NCI-H82 treated with DMSO at 0.1 percent for 48 hours (cell line): ENCODE data around the gene CELF2.
"Not testable (repeated sequence)": the region's sequence is repeated elsewhere in the genome, so short reads cannot be mapped to it uniquely, and the experiment has no call there.

Experiments used
- DNase-seq: peaks from one replicate; lab custom pipeline; 2025; ENCODE audit not compliant: unreplicated experiment; lab: John Stamatoyannopoulos, UW

CELF2 gene

DNA sequence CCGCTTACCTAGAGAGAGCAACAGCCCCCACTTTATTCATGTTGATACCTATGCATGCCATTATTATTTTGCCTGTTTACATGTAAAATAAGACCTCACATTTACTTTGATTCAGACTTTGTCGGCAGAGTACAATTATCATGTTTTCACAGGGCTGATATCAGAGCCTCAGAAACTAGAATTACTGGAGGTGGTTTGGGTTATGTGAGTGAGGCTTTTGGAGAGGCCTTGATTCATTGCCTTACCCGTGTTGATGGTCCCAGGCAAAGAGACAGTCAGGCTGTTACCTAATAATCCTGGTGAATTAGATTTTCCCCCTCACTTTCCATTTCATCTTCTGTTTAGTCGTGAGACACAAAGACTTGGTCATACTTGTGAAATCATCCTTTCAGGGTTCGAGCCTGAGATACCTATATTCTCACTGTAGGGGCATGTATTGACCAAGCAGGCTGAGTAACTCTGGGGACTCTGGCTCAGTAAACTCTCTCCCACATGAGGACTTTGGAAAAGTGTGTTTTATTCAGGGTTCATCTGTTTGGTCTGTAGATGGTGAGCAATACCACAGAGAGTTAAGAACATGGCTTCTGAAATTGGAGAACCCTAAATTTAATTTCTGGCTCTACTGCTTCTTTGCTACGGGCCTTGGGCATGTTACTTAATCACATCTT lies 150.9 kb downstream of the CELF2 start:
- no peak for DNase-seq

DNA sequence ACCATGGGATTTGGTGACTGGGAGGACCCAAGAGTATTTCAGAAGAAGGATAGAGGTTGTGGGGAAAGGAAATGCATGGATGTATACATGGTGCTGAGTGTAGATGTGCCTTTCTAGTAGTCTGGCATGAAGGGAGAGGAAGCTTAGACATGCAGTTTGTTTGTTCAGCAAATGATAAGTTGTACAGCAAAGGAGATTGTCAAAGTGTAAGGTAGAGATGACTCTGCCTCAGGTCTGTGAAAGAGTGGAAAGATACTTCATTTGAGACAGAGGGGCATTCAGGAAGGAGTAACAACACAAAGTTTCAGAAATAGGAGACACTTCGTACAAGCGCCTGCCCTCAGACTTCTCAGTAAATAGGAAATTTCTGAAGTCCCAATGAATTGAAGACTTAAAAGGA lies 152.3 kb downstream of the CELF2 start:
- DNase-seq: no peak

DNA sequence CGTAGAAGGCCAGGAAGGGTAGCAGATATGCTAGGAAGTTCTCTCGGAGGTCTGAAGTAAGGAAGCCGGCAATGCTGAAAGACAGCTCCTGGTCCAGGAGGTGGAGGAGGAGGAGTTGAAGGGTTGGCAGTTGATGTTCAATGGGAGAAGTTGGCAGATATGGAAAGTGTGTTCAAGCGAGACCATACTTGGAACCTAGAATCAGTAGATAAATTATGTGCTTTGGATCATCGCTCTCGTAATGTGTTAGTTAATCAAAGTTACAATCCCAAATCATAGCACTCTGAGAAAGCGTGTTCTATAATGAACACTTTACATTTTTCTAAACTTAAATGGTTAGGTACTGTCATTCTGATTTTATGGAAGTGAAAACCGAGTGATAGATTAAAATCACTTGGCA lies 152.9 kb downstream of the CELF2 start:
- DNase-seq: no peak

DNA sequence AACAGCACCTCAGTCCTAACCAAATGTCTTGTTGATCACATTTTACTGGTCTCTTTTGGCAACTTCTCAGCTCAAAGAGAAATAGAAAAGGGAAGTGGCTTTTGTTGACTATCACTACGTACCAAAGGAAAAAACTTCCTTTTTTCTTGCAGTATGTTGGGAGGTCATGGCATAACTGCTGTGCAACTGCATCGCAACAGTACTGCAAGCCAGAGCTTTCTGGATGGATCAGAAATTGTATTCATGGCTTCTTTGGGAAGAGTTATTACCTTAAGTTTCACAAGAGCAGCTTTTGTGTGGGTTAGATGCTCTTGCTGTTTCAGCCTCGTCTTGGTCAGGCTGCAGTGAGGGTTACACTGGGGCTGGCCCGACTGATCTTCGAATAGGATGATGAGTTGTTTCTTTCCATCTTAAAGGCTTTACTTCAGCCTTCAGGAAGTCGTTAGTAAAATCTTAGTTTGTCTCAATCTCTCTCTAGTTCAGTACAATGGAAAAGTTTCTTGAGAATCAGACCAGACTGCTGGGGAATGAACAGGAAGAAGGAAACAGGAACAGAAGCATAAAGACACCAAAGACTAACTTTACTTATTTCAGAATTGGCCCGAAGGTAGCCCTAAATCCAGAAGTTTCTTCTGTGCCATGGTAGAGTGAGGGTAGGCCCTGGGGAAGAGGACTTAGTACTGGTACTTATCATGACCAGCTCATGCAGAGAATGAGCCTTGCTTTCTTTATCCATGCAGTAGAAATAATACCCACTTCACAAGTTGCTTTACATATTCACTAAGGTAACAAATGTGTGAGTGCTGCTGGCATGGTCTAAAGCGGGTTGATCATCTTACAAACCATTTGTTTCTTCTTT lies 153.6 kb downstream of the CELF2 start:
- DNase-seq: no peak

DNA sequence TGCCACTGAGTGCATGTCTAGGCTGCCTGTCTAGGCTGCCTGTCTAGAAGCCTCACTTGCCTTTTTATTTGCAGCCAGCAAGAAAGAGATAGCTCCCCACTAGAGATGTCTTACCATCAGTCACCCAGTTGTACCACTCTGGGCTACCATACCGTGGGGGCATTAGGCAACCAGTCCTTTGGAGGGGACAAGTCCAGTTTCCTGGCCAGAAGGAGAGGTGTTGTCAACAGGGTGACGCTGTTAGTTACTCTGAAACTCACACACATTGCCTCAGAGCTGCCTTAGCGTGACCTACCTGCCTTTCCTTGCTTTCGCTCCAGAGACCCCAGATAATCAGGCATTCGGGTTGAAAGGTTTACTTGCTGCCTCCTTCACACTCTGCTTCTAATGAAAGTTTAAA lies 155.4 kb downstream of the CELF2 start:
- DNase-seq: no peak

DNA sequence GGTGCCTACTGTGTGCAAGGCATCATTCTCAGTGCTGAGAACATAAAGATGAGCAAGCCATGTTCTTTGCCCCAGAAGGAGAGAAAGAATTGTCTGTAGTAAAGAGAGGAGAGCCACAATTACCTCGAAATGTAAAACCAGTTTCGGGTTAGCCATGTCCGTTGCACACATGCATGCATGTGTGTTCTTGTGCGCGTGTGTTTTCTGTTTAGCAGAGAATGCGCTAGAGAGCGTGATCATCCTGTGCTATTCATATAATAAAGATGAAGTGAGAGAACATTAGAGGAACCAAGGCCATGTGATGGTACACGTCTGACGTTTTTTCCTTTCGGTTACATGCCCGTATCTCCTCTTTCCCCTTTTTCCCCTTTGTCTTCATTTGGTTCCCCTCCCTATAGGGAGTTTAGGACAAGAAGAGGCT lies 158.2 kb downstream of the CELF2 start:
- no peak for DNase-seq

DNA sequence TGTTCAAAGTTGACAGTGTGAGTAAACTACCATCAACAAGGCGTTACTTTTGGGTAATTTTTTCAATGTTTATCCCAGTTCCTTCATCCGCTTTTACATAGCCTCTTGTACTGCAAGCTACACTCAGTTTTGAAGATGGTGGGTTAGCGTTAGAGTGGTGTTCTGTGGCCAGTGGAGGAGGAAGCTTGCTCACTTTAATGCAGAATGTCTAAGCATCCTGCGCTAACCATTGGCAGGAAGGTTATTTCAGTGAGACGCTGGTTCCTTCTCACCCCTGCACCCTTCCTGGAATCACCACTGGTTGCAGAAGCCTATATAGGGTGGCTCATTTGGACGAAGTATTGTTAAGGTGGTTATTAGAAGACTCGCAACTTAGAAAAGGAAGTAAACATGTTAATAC lies 159.1 kb downstream of the CELF2 start:
- no peak for DNase-seq

DNA sequence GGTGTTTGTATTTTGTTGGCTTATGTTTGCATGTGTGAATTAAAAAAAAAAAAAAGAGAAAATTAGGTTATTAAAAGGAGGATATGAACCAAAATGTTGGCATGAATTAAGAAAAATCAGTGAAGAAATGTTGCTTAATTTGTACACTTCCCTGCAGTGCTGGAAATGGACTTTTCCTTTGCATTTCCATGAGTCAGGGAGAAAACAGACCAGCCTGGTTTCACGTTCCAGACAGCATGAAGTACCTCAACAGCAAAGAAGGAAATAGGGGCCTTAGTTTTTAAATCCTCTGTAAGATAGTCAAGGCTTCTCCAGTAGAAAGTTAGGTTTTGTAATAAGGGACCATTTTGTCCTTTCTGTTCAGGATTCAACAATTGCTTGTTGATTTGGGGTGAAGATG lies 159.7 kb downstream of the CELF2 start:
- no peak for DNase-seq

DNA sequence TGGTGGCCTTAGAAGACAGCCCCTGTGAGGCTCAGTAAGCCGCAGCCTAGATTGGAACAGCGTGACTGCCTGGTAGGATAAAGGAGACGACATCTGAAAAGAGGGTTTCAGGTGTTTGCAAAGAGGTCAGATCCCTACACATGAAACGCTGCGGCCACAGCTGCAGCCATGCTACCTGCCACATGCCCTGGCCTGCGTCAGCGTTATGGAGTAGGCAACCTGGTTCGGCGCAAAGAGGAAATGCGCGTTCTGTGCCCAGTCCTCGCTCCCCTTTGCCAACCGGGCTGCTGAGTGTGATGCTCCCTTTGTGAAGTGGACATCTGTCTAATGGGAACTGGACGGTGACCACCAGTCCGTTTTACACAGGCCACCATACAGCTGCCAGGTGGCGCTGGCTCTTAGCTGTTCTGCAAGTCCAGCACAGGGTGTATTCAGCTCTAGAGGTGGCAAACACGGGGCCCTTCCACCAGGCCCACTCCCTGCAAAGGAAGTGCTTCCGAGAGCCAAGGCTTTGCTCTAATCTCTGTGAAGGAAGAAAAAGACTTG lies 160.3 kb downstream of the CELF2 start:
- DNase-seq: no peak

DNA sequence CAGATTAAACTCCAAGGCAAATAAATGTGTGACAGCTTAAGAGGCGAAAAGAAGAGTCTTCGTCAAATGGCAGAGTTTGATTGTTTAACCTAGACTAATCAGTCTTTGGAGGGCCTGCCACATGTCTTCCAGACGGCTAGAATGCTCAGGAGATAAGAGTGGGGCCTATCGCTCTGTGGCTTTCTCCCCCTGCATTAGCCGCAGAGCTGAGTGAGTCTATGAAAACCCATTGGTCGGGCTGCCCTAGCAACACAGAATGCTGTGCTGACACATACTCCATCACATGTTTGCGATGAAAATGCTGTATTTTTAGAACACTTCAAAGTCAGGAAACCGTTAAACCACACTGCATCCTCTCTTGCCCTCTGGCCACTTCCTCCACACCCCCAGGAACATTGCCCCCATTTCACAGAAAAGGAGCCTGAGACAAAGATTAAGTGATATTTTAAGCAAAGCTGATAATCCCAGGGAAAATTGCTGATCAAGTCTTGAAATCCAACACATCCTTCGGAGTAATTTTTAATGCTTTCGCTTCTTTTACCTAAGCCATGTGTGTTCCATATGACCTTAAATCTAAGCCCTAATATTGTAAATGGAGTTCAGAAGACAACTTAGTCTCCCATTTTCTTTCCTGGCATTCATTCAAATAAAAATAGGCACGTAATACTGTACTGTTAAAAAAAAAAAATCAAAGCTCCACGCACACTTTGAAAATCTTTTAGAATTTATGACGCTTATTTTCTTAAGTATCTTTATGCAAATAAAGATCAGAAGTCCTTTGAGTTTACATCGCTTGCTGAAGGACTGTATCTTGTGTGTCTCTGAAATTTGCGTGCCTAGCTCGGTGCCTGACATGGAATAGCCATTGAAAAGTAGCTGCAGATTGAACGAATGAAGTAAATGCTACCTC lies 161.2 kb downstream of the CELF2 start:
- no peak for DNase-seq

DNA sequence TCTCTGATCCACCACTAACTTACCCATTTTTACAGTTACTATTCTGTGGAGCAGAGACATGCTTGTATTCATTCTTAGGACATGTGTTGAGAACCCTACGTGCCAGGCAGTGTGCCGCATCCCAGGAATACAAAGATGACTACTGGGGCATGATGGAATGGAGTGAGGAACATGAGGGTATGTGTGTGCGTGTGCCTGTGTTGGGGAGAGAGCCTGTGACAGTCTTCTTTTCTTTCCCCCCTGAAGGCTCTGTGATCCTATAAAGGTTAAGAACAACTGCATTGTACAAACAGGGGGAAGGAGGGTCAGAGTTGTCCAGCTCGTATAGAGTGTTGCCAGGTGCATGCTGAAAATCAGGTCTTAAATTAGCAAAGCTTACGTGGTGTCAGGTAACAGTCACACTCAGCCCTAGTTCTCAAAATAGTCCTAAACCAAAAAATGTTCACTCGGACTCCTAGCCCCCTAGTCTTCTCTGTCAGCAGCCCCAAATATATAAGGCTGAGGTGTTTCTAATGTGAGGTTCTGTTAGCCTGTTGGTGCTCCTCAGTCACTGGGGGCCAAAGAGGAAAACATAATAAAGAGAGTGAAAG lies 161.9 kb downstream of the CELF2 start:
- DNase-seq: no peak

DNA sequence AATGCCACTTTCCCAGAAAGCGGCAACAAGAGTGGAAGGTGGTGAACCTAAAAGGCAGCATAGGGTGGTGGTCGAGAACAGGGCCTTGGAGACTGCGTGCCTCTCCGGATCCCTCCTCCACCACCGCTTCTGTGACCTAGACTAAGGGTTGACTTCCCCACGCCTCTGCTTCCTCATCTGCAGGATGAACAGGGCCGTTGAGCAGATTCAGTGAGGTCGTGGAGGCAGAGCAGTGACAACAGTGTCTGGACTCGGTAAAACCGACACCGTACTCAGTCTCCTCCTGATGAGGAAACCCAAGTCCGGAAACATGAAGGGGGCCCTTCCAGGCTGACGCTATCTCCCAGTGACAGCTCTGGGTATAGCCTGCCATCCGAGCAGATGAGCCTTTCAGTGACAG lies 162.6 kb downstream of the CELF2 start:
- DNase-seq: no peak

DNA sequence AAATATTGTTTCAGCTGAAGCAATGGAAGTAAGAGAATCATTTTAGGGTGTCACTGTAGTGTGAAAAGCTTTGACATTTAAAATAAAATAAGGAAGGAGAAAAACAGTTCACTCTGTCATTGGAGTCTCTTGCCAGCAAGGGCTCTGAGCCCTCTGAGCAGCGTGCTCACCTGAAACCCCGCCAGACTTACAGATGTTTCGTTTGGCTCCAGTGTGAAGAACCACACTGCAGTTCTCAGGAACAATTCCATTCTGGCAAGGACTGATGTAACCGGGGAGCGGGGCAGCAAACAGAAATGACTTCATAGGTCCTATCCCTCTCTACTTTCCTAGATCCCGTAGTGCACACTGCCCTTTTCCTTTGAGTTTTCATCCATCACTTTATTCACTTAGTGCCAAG lies 164.3 kb downstream of the CELF2 start:
- no peak for DNase-seq

DNA sequence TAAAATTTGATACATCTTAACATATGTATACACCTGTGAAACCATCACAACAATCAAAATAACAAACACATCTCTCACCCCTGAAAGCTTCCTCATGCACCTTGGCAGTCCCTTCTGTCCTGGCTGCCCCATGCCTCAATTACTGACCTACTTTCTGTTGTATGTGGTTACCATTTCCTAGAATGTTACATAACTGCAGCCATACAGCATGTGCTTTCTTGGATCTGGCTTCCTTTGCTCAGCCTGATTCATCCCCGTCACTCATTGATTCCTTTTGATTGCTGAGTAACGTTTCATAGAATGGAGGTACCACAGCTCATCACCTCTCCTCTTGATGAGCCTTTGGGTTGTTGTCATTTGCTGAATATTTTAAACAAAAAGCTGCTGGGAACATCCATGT lies 165.3 kb downstream of the CELF2 start:
- no peak for DNase-seq

DNA sequence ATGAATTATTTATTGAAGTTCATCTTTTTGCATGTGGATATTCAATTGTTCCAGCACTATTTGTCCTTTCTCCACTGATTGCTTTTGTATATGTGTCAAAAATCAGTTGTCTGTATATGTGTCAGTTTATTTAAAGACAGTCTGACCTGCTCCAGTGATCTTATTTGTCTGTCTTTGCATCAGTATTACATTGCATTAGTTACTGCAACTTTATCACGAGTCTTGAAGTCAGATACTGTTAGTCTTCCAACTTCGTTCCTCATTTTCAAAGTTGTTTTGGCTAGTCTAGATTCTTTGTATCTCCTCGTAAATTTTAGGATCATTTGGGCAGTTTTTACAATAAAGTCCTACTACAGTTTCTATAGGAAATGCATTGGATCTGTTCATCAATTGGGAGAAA lies 166.4 kb downstream of the CELF2 start:
- no peak for DNase-seq

DNA sequence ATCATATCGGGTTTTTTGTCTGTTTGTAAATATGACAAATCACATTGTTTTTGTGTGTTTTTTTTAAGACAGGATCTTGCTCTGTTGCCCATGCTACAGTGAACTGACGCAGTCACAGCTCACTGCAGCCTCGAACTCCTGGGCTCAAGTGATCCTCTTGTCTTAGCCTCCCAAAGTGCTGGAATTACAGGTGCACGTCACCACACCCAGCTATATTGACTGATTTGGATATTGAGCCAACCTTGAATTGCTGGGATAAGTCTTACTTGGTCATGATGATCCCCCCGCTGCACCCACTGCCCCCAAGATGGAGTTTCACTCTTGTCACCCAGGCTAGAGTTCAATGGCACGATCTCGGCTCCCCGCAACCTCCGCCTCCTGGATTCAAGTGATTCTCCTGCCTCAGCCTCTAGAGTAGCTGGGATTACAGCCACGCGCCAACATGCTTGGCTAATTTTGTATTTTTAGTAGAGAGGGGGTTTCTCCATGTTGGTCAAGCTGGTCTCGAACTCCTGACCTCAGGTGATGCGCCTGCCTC lies 167.5 kb downstream of the CELF2 start:
- not testable (repeated sequence) for DNase-seq

DNA sequence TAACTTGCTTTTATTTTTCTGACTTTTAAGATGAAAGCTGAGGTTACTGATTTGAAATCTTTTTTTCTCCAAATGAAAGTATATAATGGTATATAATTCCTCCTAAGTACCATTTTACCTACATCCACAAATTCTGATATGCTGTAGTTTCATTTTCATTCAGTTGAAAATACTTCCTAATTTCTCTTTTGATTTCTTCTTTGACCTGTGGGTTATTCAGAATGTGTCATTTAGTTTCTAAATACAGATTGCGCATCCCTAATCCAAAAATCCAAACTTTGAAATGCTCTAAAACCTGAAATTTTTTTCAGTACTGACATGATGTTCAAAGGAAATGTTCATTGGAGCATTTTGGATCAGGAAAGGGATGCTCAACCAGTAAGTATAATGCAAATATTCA lies 168.7 kb downstream of the CELF2 start:
- DNase-seq: no peak

DNA sequence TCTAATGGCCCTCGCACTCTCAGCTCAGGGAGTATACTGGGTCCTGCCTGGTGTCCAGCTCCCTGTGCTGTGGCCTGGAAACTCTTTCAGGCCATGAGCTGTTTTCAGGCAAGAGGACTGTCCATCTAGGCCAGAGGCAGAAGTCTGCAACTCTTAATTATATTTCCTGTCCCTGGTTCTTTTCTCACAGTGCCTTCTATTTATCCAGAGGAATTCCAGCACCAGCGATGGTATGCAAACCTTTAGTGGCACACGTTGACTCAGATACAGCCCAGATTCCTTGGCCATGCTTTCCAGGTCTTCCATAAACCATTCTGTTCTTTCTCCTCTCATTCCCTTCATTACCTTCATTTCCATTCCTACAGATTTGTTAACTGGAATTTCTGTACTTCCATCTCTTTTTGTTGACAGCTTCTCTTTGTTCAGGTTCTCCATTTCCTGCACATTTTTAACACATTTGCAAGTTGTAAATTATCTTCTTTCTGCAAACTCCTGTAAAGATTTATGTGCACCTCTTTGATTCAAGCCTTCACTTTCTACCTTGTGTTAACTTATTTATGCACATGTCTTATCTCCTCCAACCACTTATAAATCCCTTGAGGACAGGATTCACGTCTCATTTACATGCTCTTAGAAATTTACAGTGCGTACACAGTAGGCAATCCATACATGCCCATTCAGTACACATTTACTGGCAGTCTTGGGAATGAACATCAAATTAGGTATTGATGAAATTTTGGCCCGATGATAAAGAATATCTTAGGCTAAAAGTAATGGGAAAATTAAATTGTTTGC lies 172.1 kb downstream of the CELF2 start:
- no peak for DNase-seq

DNA sequence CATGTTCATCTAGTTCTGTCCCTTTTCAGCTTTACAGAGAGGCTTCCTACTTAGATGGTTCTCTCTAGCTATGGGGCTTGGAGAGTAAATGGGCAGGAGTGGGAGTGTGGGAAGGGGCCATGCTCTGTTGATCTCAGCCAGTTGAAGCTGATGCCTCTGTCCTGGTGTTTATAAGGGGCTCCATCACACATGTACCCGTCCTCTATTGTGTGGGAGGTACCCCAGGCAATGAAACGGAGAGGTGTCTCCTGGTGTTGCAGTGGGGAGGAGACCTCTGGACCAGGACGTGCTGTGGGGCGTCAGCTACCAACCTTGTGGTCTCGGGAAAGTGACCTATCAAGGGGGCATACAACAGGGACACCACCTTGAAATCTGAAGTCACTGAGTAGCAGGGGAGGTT lies 173.5 kb downstream of the CELF2 start:
- DNase-seq: no peak

DNA sequence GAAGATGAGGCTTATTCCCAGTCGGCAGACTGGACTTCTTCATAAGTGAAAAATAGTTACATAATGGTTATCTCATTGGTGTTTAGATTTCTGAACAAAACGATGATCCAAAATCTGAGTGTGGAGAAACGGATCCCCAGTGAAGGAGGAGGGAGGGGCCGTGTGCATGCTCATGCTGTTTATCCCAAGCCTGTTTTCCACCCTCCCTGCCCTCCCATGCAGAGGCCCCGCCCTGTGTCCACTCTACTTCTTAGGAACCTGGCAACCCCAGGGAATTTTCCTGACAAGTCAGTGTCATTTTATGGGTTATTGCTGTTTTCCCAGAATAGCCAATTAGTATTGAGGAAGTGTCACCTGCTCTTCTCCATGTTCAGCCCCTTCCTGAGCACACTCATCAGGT lies 174.0 kb downstream of the CELF2 start:
- DNase-seq: no peak
